Hepatocyte (in vitro differentiated cells): Measurements from ENCODE around the gene DACT3. TPM values are rescaled to one million over a fixed set of nuclear protein-coding genes. Genes with fewer than 3 reads are reported as not detected.

Experiments used
- DNase-seq: peaks from one replicate; pipeline ENCODE4 v3.0.0-alpha.2; 2016; ENCODE audit warnings: low spot score
- H2AFZ ChIP-seq: fragments of 200-600 bp; sonication (generic); 2 replicates; pipeline ENCODE4 v1.6.0; 2016; ENCODE audit warnings: antibody characterized with exemption, mild to moderate bottlenecking
- H3K27ac ChIP-seq: fragments of 200-600 bp; sonication (generic); 2 replicates; pipeline ENCODE4 v1.5.1; 2016; ENCODE audit warnings: mild to moderate bottlenecking
- H3K27me3 ChIP-seq: fragments of 200-600 bp; sonication (generic); 2 replicates; pipeline ENCODE4 v1.6.1; 2016
- H3K36me3 ChIP-seq: fragments of 200-600 bp; sonication (generic); replicated peaks from 2 replicates; pipeline ENCODE4 v1.5.1; 2016; ENCODE audit warnings: low read depth; ENCODE audit not compliant: insufficient read depth
- H3K4me1 ChIP-seq: fragments of 200-600 bp; sonication (generic); 2 replicates; pipeline ENCODE4 v1.5.1; 2016; ENCODE audit warnings: mild to moderate bottlenecking, moderate library complexity; ENCODE audit not compliant: insufficient read depth
- H3K4me2 ChIP-seq: fragments of 200-600 bp; sonication (generic); 2 replicates; pipeline ENCODE4 v1.6.0; 2016
- H3K4me3 ChIP-seq: fragments of 200-600 bp; sonication (generic); 2 replicates; pipeline ENCODE4 v1.5.1; 2016; ENCODE audit warnings: mild to moderate bottlenecking
- H3K79me2 ChIP-seq: fragments of 200-600 bp; sonication (generic); 2 replicates; pipeline ENCODE4 v1.6.0; 2017; ENCODE audit warnings: mild to moderate bottlenecking
- H3K9me2 ChIP-seq: fragments of 200-600 bp; sonication (generic); replicated peaks from 2 replicates; pipeline ENCODE4 v1.6.0; 2017; ENCODE audit warnings: mild to moderate bottlenecking; ENCODE audit not compliant: insufficient read depth
- H3K9me3 ChIP-seq: fragments of 200-600 bp; sonication (generic); 2 replicates; pipeline ENCODE4 v1.5.1; 2016; ENCODE audit warnings: low read depth, mild to moderate bottlenecking
- H4K20me1 ChIP-seq: fragments of 200-600 bp; sonication (generic); 2 replicates; pipeline ENCODE4 v1.6.0; 2016; ENCODE audit warnings: mild to moderate bottlenecking; ENCODE audit not compliant: insufficient read depth, poor library complexity, severe bottlenecking
- CTCF ChIP-seq: fragments of 200-600 bp; sonication (generic); IDR thresholded peaks from 2 replicates; pipeline ENCODE4 v1.5.1; 2016; ENCODE audit warnings: antibody characterized with exemption, mild to moderate bottlenecking; ENCODE audit not compliant: poor library complexity
- EZH2 ChIP-seq: fragments of 200-600 bp; sonication (generic); IDR thresholded peaks from 2 replicates; pipeline ENCODE4 v1.6.1; 2016; ENCODE audit warnings: antibody characterized with exemption, mild to moderate bottlenecking, borderline replicate concordance
- EZH2phosphoT487 ChIP-seq: fragments of 200-600 bp; sonication (generic); IDR thresholded peaks from one replicate; pipeline ENCODE4 v1.6.1; 2018; ENCODE audit warnings: antibody characterized with exemption, mild to moderate bottlenecking, low read depth, moderate library complexity; ENCODE audit not compliant: unreplicated experiment, severe bottlenecking
- WGBS: methylation state at CpG from one replicate; pipeline ENCODE4 v1.1.6; 2016; ENCODE audit warnings: low lambda C conversion rate; ENCODE audit errors: missing lambda C conversion rate; 5-methylcytosine and 5-hydroxymethylcytosine counted together
- microRNA counts: library from miRNA; unstranded; fragments of <30 nt; microRNA quantifications from one replicate; lab custom pipeline; 2017
- microRNA-seq: library from miRNA; unstranded; fragments of <30 nt; microRNA quantifications from one replicate; pipeline ENCODE4, GENCODE V29; 2017
- polyA plus RNA-seq: library from polyadenylated mRNA; unstranded; fragments of >200 nt; fragmentation: Nextera tagmentation; extraction: Ambion mirVana; gene quantifications from 2 replicates; pipeline ENCODE4 v1.2.1, GENCODE V29; 2016
- small RNA-seq: library from RNA; depleted of rRNA; stranded (forward); fragments of <200 nt; gene quantifications from one replicate; pipeline ENCODE3, GENCODE V24; 2014
- total RNA-seq: library from RNA; depleted of rRNA; stranded (reverse); fragments of >200 nt; gene quantifications from 2 replicates; pipeline ENCODE4 v1.2.3, GENCODE V29; 2014

DACT3 gene
- total and polyA plus RNA-seq, 2 experiments from 2014 or later: 18.4 TPM

- Histone ChIP-seq H2AFZ (peak overlapping the region; percentile 62), H3K4me1 (peaks cover 14% of the 10 kb centered on the region), H3K27me3 (no peaks in the 10 kb centered on the region), H3K4me3 (peak overlapping the region; percentile 21), H3K27ac (peak overlapping the region; percentile 97), H3K79me2 (peaks cover 36% of the 10 kb centered on the region), H4K20me1 (peaks cover 20% of the 10 kb centered on the region), H3K4me2 (peak overlapping the region; percentile 77), H3K9me2 (no peaks in the 10 kb centered on the region), H3K36me3 (no peaks in the 10 kb centered on the region), H3K9me3 (no peaks in the 10 kb centered on the region)
- no peak for DNase-seq
- 77% methylated on average over 9 of the region's 9 CpGs for WGBS
- no peak for TF ChIP-seq CTCF
- TF ChIP-seq EZH2phosphoT487: no peak
- no peak for TF ChIP-seq EZH2
These were observed 61.1 kb downstream of the DACT3 start for GRCh38 chr19:46599716-46600373.

- peaks cover 7% of the 10 kb centered on the region for H4K20me1 ChIP-seq
- H2AFZ ChIP-seq: no peak overlapping the region
- no peak overlapping the region for H3K4me3 ChIP-seq
- peaks cover 1% of the 10 kb centered on the region for H3K4me1 ChIP-seq
- no peaks in the 10 kb centered on the region for H3K27me3 ChIP-seq
- H3K4me2 ChIP-seq: no peak overlapping the region
- H3K9me3 ChIP-seq: no peaks in the 10 kb centered on the region
- no peak for DNase-seq
- no peak overlapping the region for H3K27ac ChIP-seq
- TF ChIP-seq CTCF: no peak
- no peak for TF ChIP-seq EZH2phosphoT487
- TF ChIP-seq EZH2: no peak
- no peaks in the 10 kb centered on the region for H3K36me3 ChIP-seq
- H3K79me2 ChIP-seq: peaks cover 22% of the 10 kb centered on the region
- H3K9me2 ChIP-seq: no peaks in the 10 kb centered on the region
- WGBS: 92% methylated on average over 4 of the region's 4 CpGs
These were observed 62.5 kb downstream of the DACT3 start for GRCh38 chr19:46598372-46598917.

MicroRNAs within 50 kb of the gene (microRNA counts, 767-probe panel; counts per million panel counts)
- not detected for microRNA hsa-miR-320e (lab: Ali Mortazavi, UCI)

Small RNAs within 50 kb of the gene (microRNA-seq; reads per million reads assigned to microRNA genes)
- gene MIR320E: 17.0 reads per million, percentile 36 among the genes with 10 or more reads in this experiment

Small RNAs within 50 kb of the gene (small RNA-seq; reads per million reads assigned to genes)
- gene MIR320E (not detected), gene RN7SL364P (2.7 reads per million, percentile 90 among the genes with 10 or more reads in this experiment)

Other genes starting within 250 kb of the DACT3 start
- 36.4 and 51.7 TPM in 2 replicates for gene CCDC8, start 247.6 kb downstream of the DACT3 start, total RNA-seq
- 46.8 and 55.9 TPM in 2 replicates for gene CCDC8, start 247.6 kb downstream of the DACT3 start, polyA plus RNA-seq
- gene PNMA8C, start 232.2 kb downstream of the DACT3 start, total RNA-seq: 0.27 TPM in 1 of 2 replicates, not detected in the other
- not detected in 2 replicates for gene PNMA8C, start 232.2 kb downstream of the DACT3 start, polyA plus RNA-seq
- gene PNMA8A, start 189.6 kb downstream of the DACT3 start, total RNA-seq: 11.2 and 11.4 TPM in 2 replicates
- gene PNMA8A, start 189.6 kb downstream of the DACT3 start, polyA plus RNA-seq: 5.5 and 6.4 TPM in 2 replicates
- 0.32 and 1.0 TPM in 2 replicates for gene PNMA8B, start 165.3 kb downstream of the DACT3 start, total RNA-seq
- 0.50 and 0.57 TPM in 2 replicates for gene PNMA8B, start 165.3 kb downstream of the DACT3 start, polyA plus RNA-seq
- 185 and 246 TPM in 2 replicates for gene CALM3, start 59.9 kb downstream of the DACT3 start, total RNA-seq
- gene CALM3, start 59.9 kb downstream of the DACT3 start, polyA plus RNA-seq: 220 and 237 TPM in 2 replicates
- 3.2 and 5.2 TPM in 2 replicates for gene PTGIR, start 36.1 kb downstream of the DACT3 start, total RNA-seq
- 3.4 and 4.8 TPM in 2 replicates for gene PTGIR, start 36.1 kb downstream of the DACT3 start, polyA plus RNA-seq
- not detected in 2 replicates for gene GNG8, start 25.0 kb downstream of the DACT3 start, total RNA-seq
- gene GNG8, start 25.0 kb downstream of the DACT3 start, polyA plus RNA-seq: 2.4 and 4.6 TPM in 2 replicates
- gene PRKD2, start 55.9 kb upstream of the DACT3 start, total RNA-seq: 15.6 and 29.5 TPM in 2 replicates
- 37.9 and 48.5 TPM in 2 replicates for gene PRKD2, start 55.9 kb upstream of the DACT3 start, polyA plus RNA-seq
- gene FKRP, start 84.9 kb upstream of the DACT3 start, total RNA-seq: 17.0 and 18.7 TPM in 2 replicates
- 21.2 and 23.6 TPM in 2 replicates for gene FKRP, start 84.9 kb upstream of the DACT3 start, polyA plus RNA-seq
- gene STRN4, start 85.3 kb upstream of the DACT3 start, total RNA-seq: 57.6 and 64.1 TPM in 2 replicates
- gene STRN4, start 85.3 kb upstream of the DACT3 start, polyA plus RNA-seq: 58.0 and 63.7 TPM in 2 replicates
- 84.6 and 87.9 TPM in 2 replicates for gene SLC1A5, start 127.4 kb upstream of the DACT3 start, total RNA-seq
- gene SLC1A5, start 127.4 kb upstream of the DACT3 start, polyA plus RNA-seq: 171 and 176 TPM in 2 replicates
- gene AP2S1, start 189.7 kb upstream of the DACT3 start, total RNA-seq: 109 and 129 TPM in 2 replicates
- 349 and 392 TPM in 2 replicates for gene AP2S1, start 189.7 kb upstream of the DACT3 start, polyA plus RNA-seq
- gene ARHGAP35, start 199.8 kb upstream of the DACT3 start, total RNA-seq: 44.3 and 48.1 TPM in 2 replicates
- 11.5 and 18.6 TPM in 2 replicates for gene ARHGAP35, start 199.8 kb upstream of the DACT3 start, polyA plus RNA-seq